A549 (cell line): ENCODE data around the gene NUP88. TPM values are rescaled to one million over a fixed set of nuclear protein-coding genes. Genes with fewer than 3 reads are reported as not detected.

ENCODE experiments used
- ATAC-seq, 2 experiments: fragments of 200-7000 bp in 1 of 2; fragments of >200 bp in 1 of 2; cut with Nextera tagmentation in 1 of 2; cut with Tn5 transposase in 1 of 2; 3 replicates each; pipeline versions ENCODE4 v1.8.0 to v1.9.1; 2018 to 2020; ENCODE audit warnings: mild to moderate bottlenecking in 1 of 2, moderate library complexity in 1 of 2
- CTCF ChIA-PET: fragments of 300-600 bp; sonication (Branson Sonifier 250); formaldehyde crosslinking; extraction: SDS; loops from one replicate; lab custom pipeline; 2021; ENCODE audit warnings: antibody characterized with exemption, inconsistent platforms; lab: Yijun Ruan, JAX
- POLR2A ChIA-PET: fragments of 350-600 bp; formaldehyde crosslinking; extraction: SDS; loops from one replicate; lab custom pipeline; 2021; ENCODE audit warnings: antibody characterized with exemption, inconsistent platforms; lab: Yijun Ruan, JAX
- DNase-seq, 2 experiments: peaks; one replicate each; pipeline versions ENCODE4 v3.0.0 to v3.0.0-alpha.2; 2011 to 2016; ENCODE audit warnings: low read depth in 1 of 2, low spot score in 1 of 2
- FAIRE-seq: peaks from 2 replicates; lab custom pipeline; 2011; peaks lifted over from hg19 to GRCh38; lab: Jason Lieb, UNC
- H3K27ac ChIP-seq, 2 experiments: fragments of >200 bp; sonication (Bioruptor Twin); formaldehyde crosslinking; 3 replicates each; pipeline ENCODE4 v1.5.1; 2016 to 2017
- H3K4me1 ChIP-seq: fragments of >200 bp; sonication (Bioruptor Twin); formaldehyde crosslinking; 3 replicates; pipeline ENCODE4 v1.6.1; 2016
- H3K4me2 ChIP-seq: fragments of >200 bp; sonication (Bioruptor Twin); formaldehyde crosslinking; 3 replicates; pipeline ENCODE4 v1.6.1; 2016
- H3K4me3 ChIP-seq: fragments of >200 bp; sonication (Bioruptor Twin); formaldehyde crosslinking; 3 replicates; pipeline ENCODE4 v1.5.1; 2016
- H3K9me3 ChIP-seq: fragments of >200 bp; sonication (Bioruptor Twin); formaldehyde crosslinking; 3 replicates; pipeline ENCODE4 v1.6.1; 2016
- EHF ChIP-seq: fragments of 250-450 bp; sonication (Bioruptor Pico); IDR thresholded peaks from 2 replicates; pipeline ENCODE4 v1.5.0; 2020; ENCODE audit warnings: mild to moderate bottlenecking
- EHMT2 ChIP-seq: fragments of 200-600 bp; sonication (generic); IDR thresholded peaks from 2 replicates; pipeline ENCODE4 v1.6.1; 2016; ENCODE audit warnings: antibody characterized with exemption, low read depth, mild to moderate bottlenecking, moderate library complexity
- FOSL2 ChIP-seq, 2 experiments: fragments of 450-650 bp in 1 of 2; fragments of >200 bp in 1 of 2; sonication (Bioruptor Twin) in 1 of 2; formaldehyde crosslinking; IDR thresholded peaks; 2 replicates each; pipeline versions ENCODE4 v1.5.0 to v1.6.1; 2016 to 2020; ENCODE audit warnings: mild to moderate bottlenecking in 1 of 2, moderate library complexity in 1 of 2
- FOXS1 ChIP-seq: fragments of 250-450 bp; sonication (Bioruptor Pico); IDR thresholded peaks from 2 replicates; pipeline ENCODE4 v1.5.0; 2020; ENCODE audit warnings: mild to moderate bottlenecking, moderate library complexity
- HDAC2 ChIP-seq: fragments of 200-600 bp; sonication (generic); IDR thresholded peaks from 2 replicates; pipeline ENCODE4 v1.6.1; 2016
- JUN ChIP-seq, 2 experiments: fragments of >200 bp; sonication (Bioruptor Twin); formaldehyde crosslinking; IDR thresholded peaks; 2 replicates in 1 of 2; 3 replicates in 1 of 2; pipeline ENCODE4 v1.6.1; 2016 to 2017
- KDM5A ChIP-seq: fragments of 200-600 bp; sonication (generic); IDR thresholded peaks from 2 replicates; pipeline ENCODE4 v1.6.1; 2016; ENCODE audit warnings: antibody characterized with exemption, mild to moderate bottlenecking
- MAFK ChIP-seq: fragments of 450-650 bp; IDR thresholded peaks from 2 replicates; pipeline ENCODE4 v1.6.1; 2014; ENCODE audit not compliant: partially characterized antibody
- NFE2L2 ChIP-seq: fragments of 150-350 bp; conservative IDR thresholded peaks from 2 replicates; pipeline ENCODE4 v1.6.1; 2014; ENCODE audit warnings: low read length
- NPAS2 ChIP-seq: fragments of 250-450 bp; sonication (Bioruptor Pico); IDR thresholded peaks from 2 replicates; pipeline ENCODE4 v1.8.0; 2022; ENCODE audit warnings: mild to moderate bottlenecking, moderate library complexity, borderline replicate concordance
- PHF8 ChIP-seq: fragments of 200-600 bp; sonication (generic); IDR thresholded peaks from 2 replicates; pipeline ENCODE4 v1.6.1; 2016; ENCODE audit warnings: low read depth, mild to moderate bottlenecking, antibody characterized with exemption, moderate library complexity, borderline replicate concordance
- POLR2AphosphoS2 ChIP-seq: conservative IDR thresholded peaks from 2 replicates; pipeline ENCODE4 v1.6.1; 2012; ENCODE audit warnings: low read length, improper control_type of control experiment, inconsistent platforms
- RAD21 ChIP-seq, 2 experiments: fragments of >200 bp in 1 of 2; sonication (Bioruptor Twin) in 1 of 2; formaldehyde crosslinking in 1 of 2; IDR thresholded peaks in 1 of 2; conservative IDR thresholded peaks in 1 of 2; 2 replicates in 1 of 2; 3 replicates in 1 of 2; pipeline ENCODE4 v1.6.1; 2012 to 2018; ENCODE audit warnings: inconsistent platforms in 1 of 2
- SREBF2 ChIP-seq: fragments of 450-650 bp; IDR thresholded peaks from 2 replicates; pipeline ENCODE4 v1.6.1; 2014; ENCODE audit warnings: mild to moderate bottlenecking, moderate library complexity
- ZFP36 ChIP-seq: fragments of 450-650 bp; IDR thresholded peaks from 2 replicates; pipeline ENCODE4 v1.6.1; 2014; ENCODE audit warnings: borderline replicate concordance; ENCODE audit not compliant: partially characterized antibody
- WGBS: methylation state at CpG from one replicate; pipeline ENCODE4 v1.1.6; 2017; ENCODE audit errors: missing lambda C conversion rate; 5-methylcytosine and 5-hydroxymethylcytosine counted together
- polyA plus RNA-seq, 4 experiments: library from polyadenylated mRNA; depleted of rRNA in 3 of 4; stranded (reverse); fragments of >200 nt; fragmentation: RNase III in 1 of 4; extraction: RNeasy Plus Mini Kit Qiagen cat#74134 plus additional on column Dnase treatment in 1 of 4; gene quantifications; 2 replicates in 3 of 4; 3 replicates in 1 of 4; pipeline ENCODE4 v1.2.3, GENCODE V29; 2011 to 2017
- TF ChIP-seq, protein P1 (sequence below): fragments of >200 bp; sonication (Bioruptor Twin); formaldehyde crosslinking; IDR thresholded peaks from 3 replicates; pipeline ENCODE4 v1.6.1; 2016
- TF ChIP-seq, protein P2 (sequence below): IDR thresholded peaks from 2 replicates; pipeline ENCODE4 v1.6.1; 2012; ENCODE audit warnings: low read depth, borderline replicate concordance
- TF ChIP-seq, protein P3 (sequence below): fragments of 250-450 bp; sonication (Bioruptor Pico); IDR thresholded peaks from 2 replicates; pipeline ENCODE4 v1.5.0; 2020; ENCODE audit warnings: low read depth, mild to moderate bottlenecking, moderate library complexity

NUP88 gene
- polyA plus RNA-seq, 2 of the 4 experiments (the other 2 are of a cell fraction): 121 to 180 TPM

DNA sequence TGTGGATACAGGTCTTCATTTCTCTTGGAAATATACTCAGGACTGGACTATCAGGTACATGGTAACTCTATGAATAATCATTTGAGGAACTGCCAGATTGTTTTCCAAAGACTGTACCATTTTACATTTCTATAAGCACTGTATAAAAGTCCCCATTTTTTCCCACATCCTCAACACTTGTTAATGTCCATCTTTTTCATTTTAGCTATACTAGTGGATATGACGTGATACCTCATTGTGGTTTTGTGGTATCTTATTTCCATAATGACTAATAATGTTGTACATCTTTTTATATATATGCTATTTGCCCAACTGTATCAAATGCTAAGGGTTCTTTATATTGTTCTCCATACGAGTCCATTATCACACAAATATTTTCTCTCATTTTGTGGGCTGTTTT, 22.9 kb downstream of the NUP88 start:
- WGBS: 92% methylated on average over 2 of the region's 2 CpGs
- TF ChIP-seq EHMT2 (no peak), EHF (CRISPR knock-in tag) (no peak), NFE2L2 (no peak), HDAC2 (no peak), NPAS2 (CRISPR knock-in tag) (no peak)
- TF ChIP-seq, protein P1, sequence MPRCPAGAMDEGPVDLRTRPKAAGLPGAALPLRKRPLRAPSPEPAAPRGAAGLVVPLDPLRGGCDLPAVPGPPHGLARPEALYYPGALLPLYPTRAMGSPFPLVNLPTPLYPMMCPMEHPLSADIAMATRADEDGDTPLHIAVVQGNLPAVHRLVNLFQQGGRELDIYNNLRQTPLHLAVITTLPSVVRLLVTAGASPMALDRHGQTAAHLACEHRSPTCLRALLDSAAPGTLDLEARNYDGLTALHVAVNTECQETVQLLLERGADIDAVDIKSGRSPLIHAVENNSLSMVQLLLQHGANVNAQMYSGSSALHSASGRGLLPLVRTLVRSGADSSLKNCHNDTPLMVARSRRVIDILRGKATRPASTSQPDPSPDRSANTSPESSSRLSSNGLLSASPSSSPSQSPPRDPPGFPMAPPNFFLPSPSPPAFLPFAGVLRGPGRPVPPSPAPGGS: no peak
- TF ChIP-seq, protein P2, sequence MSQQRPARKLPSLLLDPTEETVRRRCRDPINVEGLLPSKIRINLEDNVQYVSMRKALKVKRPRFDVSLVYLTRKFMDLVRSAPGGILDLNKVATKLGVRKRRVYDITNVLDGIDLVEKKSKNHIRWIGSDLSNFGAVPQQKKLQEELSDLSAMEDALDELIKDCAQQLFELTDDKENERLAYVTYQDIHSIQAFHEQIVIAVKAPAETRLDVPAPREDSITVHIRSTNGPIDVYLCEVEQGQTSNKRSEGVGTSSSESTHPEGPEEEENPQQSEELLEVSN: no peak
- H3K4me1 ChIP-seq: no peaks in the 10 kb centered on the region
- H3K4me3 ChIP-seq: no peak overlapping the region
- no peaks in the 10 kb centered on the region for H3K9me3 ChIP-seq
- no peak overlapping the region for H3K4me2 ChIP-seq
- POLR2A ChIA-PET: no interaction called here
- CTCF ChIA-PET: interaction anchor here (1.0 kb wide), 1 partner anchor 42 kb away, joined by 4 read pairs; the partner anchor contains the start of gene C1QBP
- H3K27ac ChIP-seq: no peak overlapping the region
- FAIRE-seq: peak; percentile 83
- ATAC-seq: no peak
- no peak for DNase-seq

DNA sequence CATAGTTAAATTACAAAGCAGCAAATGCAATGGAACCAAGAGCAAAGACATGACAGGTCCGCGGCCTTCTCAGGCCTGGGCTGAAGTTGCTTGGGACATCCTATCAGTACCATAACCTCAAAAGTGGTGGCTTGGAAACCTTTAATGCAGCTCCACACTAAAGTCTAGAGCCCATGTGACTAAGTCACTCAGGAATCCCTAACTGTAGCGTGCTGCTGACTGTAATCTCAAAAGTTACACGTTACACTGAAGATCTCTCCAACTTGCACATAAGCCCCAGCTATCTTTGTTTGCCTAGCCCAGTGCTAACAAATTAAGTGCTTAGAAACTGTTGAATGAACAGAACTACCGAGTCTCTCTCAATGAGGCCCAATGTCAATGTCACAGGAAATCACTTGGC, 27.8 kb downstream of the NUP88 start:
- POLR2A ChIA-PET: interaction anchor here (0.8 kb wide), 1 partner anchor 47 kb away, joined by 3 read pairs; the partner anchor contains the start of gene C1QBP
- 0 out of 2 replicates have a peak, but pooled peaks have one; percentile 69 for TF ChIP-seq POLR2AphosphoS2
- TF ChIP-seq, protein P3, sequence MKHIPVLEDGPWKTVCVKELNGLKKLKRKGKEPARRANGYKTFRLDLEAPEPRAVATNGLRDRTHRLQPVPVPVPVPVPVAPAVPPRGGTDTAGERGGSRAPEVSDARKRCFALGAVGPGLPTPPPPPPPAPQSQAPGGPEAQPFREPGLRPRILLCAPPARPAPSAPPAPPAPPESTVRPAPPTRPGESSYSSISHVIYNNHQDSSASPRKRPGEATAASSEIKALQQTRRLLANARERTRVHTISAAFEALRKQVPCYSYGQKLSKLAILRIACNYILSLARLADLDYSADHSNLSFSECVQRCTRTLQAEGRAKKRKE (CRISPR knock-in tag): no peak
- no peak for TF ChIP-seq RAD21 (conservative IDR thresholded peaks at IDR 0.05 in 1 of 2, IDR thresholded peaks at IDR 0.05 in 1 of 2)
- no peak for TF ChIP-seq JUN (IDR thresholded peaks at IDR 0.05)
- TF ChIP-seq SREBF2: no peak
- no peak for TF ChIP-seq KDM5A
- H3K4me3 ChIP-seq: no peak overlapping the region
- no peaks in the 10 kb centered on the region for H3K9me3 ChIP-seq
- H3K4me2 ChIP-seq: no peak overlapping the region
- ATAC-seq (no peak), DNase-seq (no peak), FAIRE-seq (no peak)
- 95% methylated on average over 5 of the region's 5 CpGs for WGBS
- no peaks in the 10 kb centered on the region for H3K4me1 ChIP-seq
- CTCF ChIA-PET: interaction anchor here (0.6 to 1.6 kb wide), 6 partner anchors 11 to 142 kb away, joined by 3 to 5 read pairs (median 4); no protein-coding TSS in a partner anchor
- no peak overlapping the region for H3K27ac ChIP-seq

DNA sequence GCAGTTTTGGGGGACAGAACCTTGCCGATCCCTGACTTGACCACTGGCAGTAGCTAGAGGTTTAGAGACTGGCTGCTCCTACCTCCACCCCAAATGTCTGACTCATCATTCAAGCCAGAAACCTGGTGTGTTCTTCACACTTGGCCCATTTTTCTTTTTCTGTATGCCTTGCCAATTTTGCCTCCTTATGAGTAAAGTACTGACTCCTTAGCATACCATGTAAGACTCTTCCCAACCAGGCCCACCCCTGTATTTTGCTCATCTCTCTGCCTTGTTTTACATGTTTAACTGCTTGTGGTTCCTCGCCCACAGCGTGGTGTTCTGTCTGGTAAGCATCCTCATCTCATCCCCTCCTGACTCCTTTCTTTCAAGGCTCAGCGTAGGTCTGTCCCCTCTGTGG, 37.9 kb downstream of the NUP88 start:
- Histone ChIP-seq H3K4me1 (no peaks in the 10 kb centered on the region), H3K4me2 (no peak overlapping the region), H3K4me3 (no peak overlapping the region), H3K9me3 (no peaks in the 10 kb centered on the region), H3K27ac (no peak overlapping the region)
- no peak for DNase-seq
- ChIA-PET POLR2A (interaction anchor here (1.8 kb wide), 1 partner anchor 38 kb away, joined by 5 read pairs; the partner anchor contains the start of genes NUP88 and RPAIN), CTCF (interaction anchor here (0.8 to 1.4 kb wide), 2 partner anchors 58 to 60 kb away, joined by 3 to 6 read pairs; partner anchors contain the start of gene C1QBP)
- no peak; a peak in 1 of 6 replicates for ATAC-seq
- 94% methylated on average over 4 of the region's 4 CpGs for WGBS
- no peak for FAIRE-seq
- no peak for TF ChIP-seq SREBF2
- no peak for TF ChIP-seq FOSL2 (IDR thresholded peaks at IDR 0.05)
- TF ChIP-seq FOSL2 (CRISPR knock-in tag; IDR thresholded peaks at IDR 0.05): peak; percentile 9; the same call in 1 of the 2 replicates
- no peak for TF ChIP-seq PHF8
- peak; percentile 32 for TF ChIP-seq MAFK
- no peak for TF ChIP-seq FOXS1 (CRISPR knock-in tag)
- no peak for TF ChIP-seq ZFP36
